GM19043 (cell line): ENCODE data around the gene ZNF862.
"Not testable (repeated sequence)": the region's sequence is repeated elsewhere in the genome, so short reads cannot be mapped to it uniquely, and the experiment has no call there.

ENCODE experiments used
- ATAC-seq: cut with Tn5 transposase; IDR thresholded peaks from one replicate; pipeline ENCODE4 v1.9.1; 2021; ENCODE audit warnings: low read depth; ENCODE audit not compliant: unreplicated experiment

The ZNF862 gene

GRCh38 chr7:149877890-149878522 lies 39.8 kb downstream of the ZNF862 start:
- no peak for ATAC-seq

GRCh38 chr7:149878523-149878921 lies 40.3 kb downstream of the ZNF862 start:
- ATAC-seq: no peak

DNA sequence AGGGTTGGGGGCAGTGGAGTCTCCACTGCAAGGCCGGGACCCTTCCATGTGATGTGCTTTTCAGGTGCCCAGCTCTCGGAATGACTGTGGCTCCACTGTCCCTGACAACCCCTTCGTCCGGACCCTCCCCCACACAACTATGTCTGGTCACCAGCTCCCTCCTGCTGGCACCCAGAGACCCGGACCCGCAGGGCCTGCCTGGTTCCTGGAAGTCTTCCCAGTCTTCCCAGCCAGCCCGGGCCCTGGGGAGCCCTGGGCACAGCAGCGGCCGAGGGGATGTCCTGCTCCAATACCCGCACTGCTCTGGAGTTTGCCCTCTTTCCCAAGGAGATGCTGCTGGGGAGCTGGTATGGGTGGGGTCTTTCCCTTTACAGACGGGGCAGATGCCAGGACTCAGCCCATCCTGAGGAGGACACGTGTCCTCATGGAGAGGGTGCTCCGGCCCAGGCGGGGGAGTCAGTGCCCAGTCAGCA lies 41.1 kb downstream of the ZNF862 start:
- no peak for ATAC-seq

DNA sequence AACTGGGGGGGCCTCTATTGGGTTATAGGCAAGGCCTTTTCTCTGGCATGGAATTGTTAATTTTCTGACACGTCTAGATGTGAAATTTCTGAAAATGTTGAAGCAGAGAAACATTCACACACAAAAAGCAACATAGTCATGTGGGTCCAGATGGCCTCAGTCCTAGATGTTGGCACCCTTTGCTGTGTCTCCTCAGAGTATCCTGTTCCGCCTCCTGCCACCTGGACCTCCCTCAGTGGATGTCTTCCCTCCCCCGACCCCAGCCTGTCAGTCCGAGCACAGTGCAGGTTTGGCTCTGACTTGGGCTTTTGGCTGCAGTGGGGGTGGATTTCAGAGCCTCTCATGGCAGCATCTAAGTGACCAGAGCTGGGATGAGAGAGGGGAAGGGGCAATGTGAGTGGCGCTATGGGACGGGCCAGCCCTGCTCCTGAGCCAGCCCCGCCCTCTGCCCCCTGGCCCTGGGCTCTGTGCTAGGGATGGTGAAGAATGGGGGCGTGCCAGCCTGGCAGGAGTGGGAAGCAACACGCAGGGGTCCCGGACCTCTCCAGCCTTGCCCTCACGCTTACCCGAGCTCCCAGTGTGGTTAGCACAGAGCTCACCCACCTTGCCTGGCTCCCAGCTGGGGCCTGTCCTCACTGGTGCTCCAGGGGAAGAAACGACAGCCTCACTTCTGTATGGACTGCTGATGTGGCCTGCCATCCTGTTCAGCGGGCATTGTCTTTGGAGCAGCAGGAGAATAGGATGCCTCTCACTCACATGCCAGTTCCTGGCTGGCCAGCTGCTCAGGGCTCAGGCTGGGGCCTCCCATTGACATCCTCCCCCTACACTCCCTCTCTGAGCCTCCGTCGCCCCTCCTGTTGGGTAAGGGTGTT lies 41.8 kb downstream of the ZNF862 start:
- ATAC-seq: no peak

DNA sequence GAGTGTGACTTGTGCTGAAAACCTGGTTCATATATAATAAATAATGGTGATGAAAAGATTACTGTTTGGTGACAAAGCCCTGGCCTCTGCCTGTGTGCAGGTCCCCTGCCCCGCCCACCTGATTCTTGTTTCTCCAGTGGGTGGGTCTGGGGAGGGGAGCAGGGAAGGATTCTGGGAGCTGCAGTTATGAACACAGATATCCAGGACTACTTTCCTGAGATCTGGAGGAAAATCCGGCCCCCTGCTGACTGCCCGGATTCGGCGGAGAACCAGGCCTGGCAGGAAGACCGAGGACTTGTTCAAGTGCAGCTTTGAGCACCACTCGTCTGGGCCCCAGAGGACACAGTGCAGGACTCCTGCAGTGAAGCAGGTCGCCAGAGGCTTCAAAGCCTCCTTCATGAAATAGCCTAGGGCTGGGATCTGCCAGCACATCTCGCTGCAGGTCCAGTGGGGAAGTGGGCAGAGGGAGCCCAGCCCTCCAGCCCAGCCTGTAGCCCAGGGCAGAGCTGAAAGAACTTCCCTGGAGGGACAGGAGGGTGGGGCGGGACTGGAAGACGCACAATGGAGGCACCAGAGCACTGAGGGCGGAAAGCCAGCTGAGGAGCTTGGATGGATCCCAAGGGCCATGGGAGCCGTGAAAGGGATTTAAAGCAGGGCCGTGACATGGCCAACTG lies 42.6 kb downstream of the ZNF862 start:
- ATAC-seq: no peak

GRCh38 chr7:149881328-149882247 lies 43.4 kb downstream of the ZNF862 start:
- no peak for ATAC-seq

- ATAC-seq: no peak
Observed at GRCh38 chr7:149882248-149883047, 44.3 kb downstream of the ZNF862 start.

- ATAC-seq: no peak
Observed at GRCh38 chr7:149883048-149883438, 44.9 kb downstream of the ZNF862 start.

DNA sequence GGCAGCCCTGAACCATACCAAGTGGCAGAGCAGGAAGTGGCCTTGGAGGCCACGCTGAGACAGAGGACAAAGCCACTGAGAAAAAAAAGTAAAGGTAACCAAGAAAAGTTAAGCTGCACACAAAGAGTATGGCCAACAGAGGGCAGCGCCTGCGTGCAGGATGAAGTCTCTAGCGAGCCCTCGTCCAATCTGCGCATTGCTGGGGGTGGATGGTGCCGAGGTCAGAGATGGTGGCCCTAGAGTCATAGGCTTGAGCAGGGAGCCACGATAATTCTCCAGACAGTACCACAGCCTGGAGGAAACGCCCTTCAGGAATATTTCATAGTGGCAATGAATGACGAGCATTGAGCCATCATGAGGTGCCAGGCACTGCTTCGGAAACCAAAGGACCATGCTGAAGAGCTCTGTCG lies 45.3 kb downstream of the ZNF862 start:
- ATAC-seq: no peak

DNA sequence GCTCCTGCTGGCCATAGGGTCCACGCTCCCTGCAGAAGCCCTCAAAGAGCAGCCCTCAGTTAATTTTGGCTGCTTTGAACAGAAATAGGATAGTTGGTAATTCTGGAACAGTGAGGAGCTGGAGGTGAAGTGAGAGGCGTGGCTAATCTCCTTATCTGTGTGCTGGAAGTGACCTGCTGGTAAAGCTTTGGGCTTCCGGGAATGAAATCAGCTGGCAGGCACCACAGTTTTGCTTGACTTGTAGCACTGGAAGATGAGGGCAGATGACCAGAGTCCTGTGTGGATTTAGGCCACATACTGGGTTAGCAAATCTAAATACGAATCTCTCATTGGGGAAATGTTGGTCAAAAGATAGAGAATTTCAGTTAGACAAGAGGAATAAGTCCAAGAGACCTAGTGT lies 45.8 kb downstream of the ZNF862 start:
- ATAC-seq: no peak

GRCh38 chr7:149884541-149884940 lies 46.4 kb downstream of the ZNF862 start:
- no peak for ATAC-seq

DNA sequence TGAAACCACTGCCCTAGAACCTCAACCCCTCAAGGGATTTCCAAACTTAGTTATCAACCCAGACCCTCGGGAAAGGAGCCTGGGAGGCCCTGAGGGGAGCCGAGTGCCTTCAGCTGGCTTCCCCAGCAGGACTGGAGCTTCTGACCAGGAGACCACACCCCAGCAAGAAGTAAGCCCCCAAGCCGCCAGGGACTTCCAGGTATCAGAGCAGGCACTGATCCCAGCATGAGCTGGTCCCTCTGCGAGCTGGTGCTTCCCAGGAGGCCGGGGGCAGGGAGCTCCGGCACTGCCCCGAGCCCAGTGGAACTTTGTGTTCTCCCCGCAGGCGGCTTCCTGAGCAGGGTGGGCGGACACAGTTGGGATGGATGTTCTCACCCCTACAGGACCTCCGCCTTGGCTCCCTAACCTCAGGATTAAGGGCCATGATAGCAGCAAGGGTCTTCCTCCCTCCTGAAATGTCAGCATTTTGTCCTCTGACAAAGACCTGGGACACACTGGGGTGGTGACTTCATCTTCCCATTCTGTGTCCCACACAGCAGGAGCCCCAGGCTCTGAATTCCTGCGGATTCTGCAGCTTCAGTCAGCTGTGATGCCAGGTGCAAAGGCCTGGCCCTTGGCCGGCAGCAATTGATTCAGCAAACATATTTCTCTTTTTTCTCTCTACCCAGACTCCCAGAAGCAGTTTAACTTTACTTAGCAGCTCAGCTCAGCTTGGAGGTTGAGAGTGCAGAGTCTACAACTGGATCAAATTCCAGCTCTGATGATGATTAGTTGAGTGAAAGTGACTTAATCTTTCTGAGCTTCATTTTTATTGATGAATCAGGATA lies 47.2 kb downstream of the ZNF862 start:
- ATAC-seq: no peak

- no peak for ATAC-seq
Observed at GRCh38 chr7:149886018-149886415, 47.8 kb downstream of the ZNF862 start.

- no peak for ATAC-seq
Observed at GRCh38 chr7:149887311-149887710, 49.1 kb downstream of the ZNF862 start.

GRCh38 chr7:149890715-149891114 lies 52.5 kb downstream of the ZNF862 start:
- not testable (repeated sequence) for ATAC-seq

DNA sequence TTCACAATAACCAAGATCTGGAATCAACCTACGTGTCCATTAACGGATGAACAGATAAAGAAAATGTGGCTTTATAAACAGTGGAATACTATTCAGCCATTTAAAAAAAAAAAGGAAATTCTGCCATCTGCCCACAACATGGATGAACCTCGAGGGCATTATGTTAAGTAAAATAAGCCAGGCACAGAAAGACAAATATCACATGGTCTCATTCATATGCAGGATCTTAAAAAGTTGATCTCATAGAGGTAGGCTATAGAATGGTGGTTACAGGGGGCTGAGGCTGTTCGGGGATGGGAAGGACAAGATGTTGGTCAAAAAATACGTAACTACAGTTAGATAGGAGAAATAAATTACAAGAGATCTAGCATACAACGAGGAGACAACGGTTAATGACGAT lies 56.8 kb downstream of the ZNF862 start:
- ATAC-seq: not testable (repeated sequence)

GRCh38 chr7:149907776-149908376 lies 69.7 kb downstream of the ZNF862 start:
- ATAC-seq: not testable (repeated sequence)

- ATAC-seq: not testable (repeated sequence)
Observed at GRCh38 chr7:149910219-149910618, 72.0 kb downstream of the ZNF862 start.
